Esophagus (tissue), 2 donors: ENCODE results near the gene PSMD5. TPM values are rescaled to one million over a fixed set of nuclear protein-coding genes. Genes with fewer than 3 reads are reported as not detected.

Source experiments
- H3K27ac ChIP-seq, 2 donors: one replicate each; pipeline ENCODE4 v1.5.1; 2013; ENCODE audit warnings: low read depth in 2 of 2, mild to moderate bottlenecking in 2 of 2, inconsistent platforms in 1 of 2, low read length in 1 of 2, moderate library complexity in 1 of 2
- H3K27me3 ChIP-seq, 2 donors: one replicate each; pipeline ENCODE4 v1.6.1; 2013; ENCODE audit warnings: low read length in 2 of 2, control low read depth in 1 of 2, mild to moderate bottlenecking in 1 of 2; ENCODE audit not compliant: insufficient read depth in 2 of 2, control insufficient read depth in 1 of 2
- H3K36me3 ChIP-seq, 2 donors: one replicate each; pipeline ENCODE4 v1.6.1; 2013; ENCODE audit warnings: low read length in 1 of 2; ENCODE audit not compliant: control insufficient read depth in 2 of 2, insufficient read depth in 2 of 2
- H3K4me1 ChIP-seq, 2 donors: one replicate each; pipeline ENCODE4 v1.6.1; 2013; ENCODE audit warnings: low read length in 1 of 2; ENCODE audit not compliant: control insufficient read depth in 2 of 2, insufficient read depth in 2 of 2
- H3K4me3 ChIP-seq, 2 donors: one replicate each; pipeline ENCODE4 v1.5.1; 2013; ENCODE audit warnings: low read length in 2 of 2, mild to moderate bottlenecking in 2 of 2, low read depth in 1 of 2, moderate library complexity in 1 of 2
- H3K9me3 ChIP-seq, 2 donors: one replicate each; pipeline ENCODE4 v1.6.1; 2013; ENCODE audit warnings: mild to moderate bottlenecking in 2 of 2, low read depth in 1 of 2, low read length in 1 of 2, moderate library complexity in 1 of 2; ENCODE audit not compliant: control insufficient read depth in 2 of 2, insufficient read depth in 1 of 2
- WGBS, 2 donors: extraction: QIAGEN DNeasy Blood & Tissue Kit; methylation state at CpG; one replicate each; pipeline ENCODE4 v1.1.7; 2013; 5-methylcytosine and 5-hydroxymethylcytosine counted together
- polyA plus RNA-seq, 2 donors: library from polyadenylated mRNA; stranded (reverse); fragments of 200-250 nt; gene quantifications; one replicate each; pipeline ENCODE4 v1.2.3, GENCODE V29; 2013
- donor health status: healthy with polysubstance abuse.
- donor health status: Bipolar disorder and iron deficiency.

The PSMD5 gene
- polyA plus RNA-seq, 2 donors, result 12.1 to 15.8 TPM

DNA sequence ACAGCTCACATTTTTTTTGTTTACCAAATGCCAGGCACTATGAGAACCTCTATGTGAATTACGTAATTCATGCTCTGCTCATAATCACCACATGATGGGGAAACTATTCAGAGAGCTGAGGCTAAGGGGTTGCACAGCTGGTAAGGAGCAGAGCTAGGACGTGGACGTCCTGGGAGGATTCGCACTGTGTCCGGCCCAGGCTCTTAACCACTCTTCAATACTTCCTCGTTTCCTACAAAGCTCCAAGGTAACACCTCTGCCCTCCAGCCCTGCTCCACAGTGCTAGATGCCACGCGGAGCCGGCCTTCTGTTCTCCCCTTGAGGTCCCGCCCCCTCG is 25.6 kb upstream of the PSMD5 start:
- H3K9me3 ChIP-seq, result peaks cover 0 to 2% of the 10 kb centered on the region in 2 donors
- H3K4me1 ChIP-seq, result peaks cover 2 to 9% of the 10 kb centered on the region in 2 donors
- H3K4me3 ChIP-seq, result peak overlapping the region; percentile 12
- peaks cover 10 to 21% of the 10 kb centered on the region in 2 donors for H3K36me3 ChIP-seq
- peak overlapping the region; percentile 84 to 85 for H3K27ac ChIP-seq
- 10 to 15% methylated on average over 11 of the region's 11 CpGs for WGBS, 2 donors
- H3K27me3 ChIP-seq, result no peaks in the 10 kb centered on the region

DNA sequence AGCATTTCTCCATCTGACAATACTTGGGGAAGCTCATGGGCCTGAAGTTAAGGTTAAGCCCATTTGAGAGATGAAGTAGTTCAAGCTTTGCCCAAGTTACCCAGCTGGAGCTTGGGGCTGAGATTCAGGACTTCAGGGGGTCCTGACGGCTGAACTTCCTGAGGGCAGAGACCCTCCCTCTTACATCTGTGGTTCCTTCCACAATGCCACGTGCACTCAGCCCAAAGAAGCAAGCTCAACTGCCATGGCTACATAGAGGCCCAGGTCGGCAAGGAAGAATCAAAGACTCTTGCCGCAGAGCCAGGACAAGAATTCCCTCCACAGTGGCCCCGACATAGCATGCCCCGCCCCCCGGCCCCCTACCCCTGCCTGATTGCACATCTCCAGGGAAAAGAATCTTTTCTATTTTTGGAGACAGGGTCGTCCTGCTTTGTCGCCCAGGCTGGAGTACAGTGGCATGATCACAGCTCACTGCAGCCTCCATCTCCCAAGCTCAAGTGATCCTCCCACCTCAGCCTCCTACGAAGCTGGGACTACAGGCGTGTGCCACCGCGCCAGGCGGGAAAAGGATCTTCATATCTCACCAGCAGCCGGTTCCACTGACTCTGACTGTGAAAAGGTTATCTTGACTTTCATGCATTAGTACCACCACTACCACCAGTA is 25.1 kb upstream of the PSMD5 start:
- Histone ChIP-seq H3K4me3 (peak overlapping the region in 1 of 2 donors; percentile 12), H3K27ac (peak overlapping the region; percentile 84 to 85), H3K27me3 (no peaks in the 10 kb centered on the region), H3K4me1 (peaks cover 2 to 9% of the 10 kb centered on the region in 2 donors), H3K36me3 (peaks cover 12 to 23% of the 10 kb centered on the region in 2 donors), H3K9me3 (peaks cover 0 to 2% of the 10 kb centered on the region in 2 donors)
- WGBS, 2 donors, result 92 to 93% methylated on average over 15 of the region's 15 CpGs

DNA sequence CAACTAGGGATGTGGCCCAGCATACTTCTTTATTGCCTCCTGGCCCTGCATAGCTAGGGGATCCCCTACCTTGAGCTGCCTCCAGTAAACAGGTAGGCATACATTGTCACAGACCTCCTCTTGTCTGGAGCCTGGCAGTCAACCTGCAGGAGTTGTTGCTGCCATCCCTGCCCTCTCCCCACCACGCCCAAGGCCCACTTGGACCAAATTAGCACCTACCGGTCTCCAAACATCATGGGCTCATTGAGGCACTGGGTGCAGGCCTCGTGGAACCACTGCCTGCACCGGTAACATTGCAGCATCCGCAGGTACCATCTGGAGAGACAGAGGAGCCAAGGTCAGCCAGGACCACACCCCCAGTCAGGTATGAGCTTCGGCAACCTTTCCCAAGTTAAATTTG is 23.9 kb upstream of the PSMD5 start:
- 93% methylated on average over 6 of the region's 6 CpGs for WGBS, 2 donors
- Histone ChIP-seq H3K27me3 (no peaks in the 10 kb centered on the region), H3K9me3 (peaks cover 0 to 2% of the 10 kb centered on the region in 2 donors), H3K36me3 (peaks cover 23 to 31% of the 10 kb centered on the region in 2 donors), H3K4me1 (peaks cover 2 to 9% of the 10 kb centered on the region in 2 donors), H3K4me3 (no peak overlapping the region), H3K27ac (no peak overlapping the region)

DNA sequence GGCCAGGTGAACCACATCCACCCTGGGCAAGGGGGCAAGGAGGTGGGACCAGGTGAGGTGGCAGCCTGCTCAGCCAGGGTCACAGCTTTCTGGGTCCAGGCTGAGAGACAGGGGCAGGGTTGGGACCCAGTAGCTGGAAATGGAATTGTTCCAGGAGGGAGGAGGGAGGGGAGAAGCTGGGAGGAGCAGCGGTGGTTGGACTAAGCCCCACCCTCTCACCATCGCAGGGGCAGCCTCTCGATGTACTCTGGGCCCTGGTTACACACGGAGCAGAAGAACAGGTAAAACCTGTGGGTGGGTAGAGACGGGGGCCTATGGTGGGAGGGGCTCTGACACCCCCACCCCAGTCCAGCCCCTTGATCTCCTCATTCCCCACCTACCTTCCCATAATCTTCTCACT is 23.1 kb upstream of the PSMD5 start:
- Histone ChIP-seq H3K27me3 (no peaks in the 10 kb centered on the region), H3K27ac (no peak overlapping the region), H3K9me3 (peaks cover 0 to 2% of the 10 kb centered on the region in 2 donors), H3K4me3 (no peak overlapping the region), H3K4me1 (peaks cover 2 to 9% of the 10 kb centered on the region in 2 donors), H3K36me3 (peaks cover 23 to 32% of the 10 kb centered on the region in 2 donors)
- WGBS, 2 donors, result 31 to 57% methylated on average over 3 to 5 of the region's 5 CpGs

DNA sequence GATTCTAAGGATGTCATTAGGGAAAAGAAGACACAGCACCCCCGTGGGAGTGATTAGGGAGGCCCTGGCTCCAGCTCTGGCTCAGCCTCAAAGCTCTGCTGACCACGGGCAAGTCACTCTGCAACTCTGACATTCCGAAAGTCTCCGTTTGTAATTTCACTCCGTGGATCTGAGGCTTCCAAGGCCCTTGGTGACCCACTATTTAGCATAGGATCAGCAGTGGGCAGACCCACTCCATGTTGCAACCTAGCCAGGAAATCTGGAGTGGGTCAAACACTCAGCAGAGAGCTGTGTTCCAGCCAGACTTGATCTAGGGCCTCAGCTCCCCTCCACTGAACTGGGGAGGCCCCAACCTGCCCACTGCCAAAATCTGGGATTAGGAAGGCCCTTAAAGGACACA is 22.5 kb upstream of the PSMD5 start:
- Histone ChIP-seq H3K4me1 (peaks cover 2 to 9% of the 10 kb centered on the region in 2 donors), H3K4me3 (no peak overlapping the region), H3K27me3 (no peaks in the 10 kb centered on the region), H3K9me3 (peaks cover 0 to 2% of the 10 kb centered on the region in 2 donors), H3K36me3 (peaks cover 23 to 37% of the 10 kb centered on the region in 2 donors), H3K27ac (no peak overlapping the region)
- WGBS, 2 donors, result 79 to 86% methylated on average over 5 of the region's 5 CpGs

DNA sequence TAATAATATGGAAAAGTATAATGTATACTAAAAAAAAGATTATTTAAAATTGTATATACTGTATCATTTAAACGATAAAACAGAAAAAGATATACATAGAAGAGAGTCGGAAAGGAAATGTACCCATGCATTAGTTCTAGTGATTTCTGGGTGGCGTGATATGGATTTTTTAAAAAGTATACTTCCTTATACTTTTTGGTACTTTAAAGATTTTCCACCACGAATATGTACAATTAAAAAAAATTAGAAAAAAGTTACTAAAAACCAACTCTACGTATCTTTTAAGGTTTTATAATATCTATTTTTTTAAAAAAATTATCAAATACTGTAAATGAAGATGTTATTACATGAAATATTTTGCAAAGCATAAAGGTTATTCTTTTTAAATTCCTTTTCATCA is 22.0 kb upstream of the PSMD5 start:
- whole genome bisulfite sequencing, 2 donors, result 93 to 97% methylated on average over 5 of the region's 5 CpGs
- Histone ChIP-seq H3K27ac (no peak overlapping the region), H3K9me3 (peaks cover 0 to under 1% of the 10 kb centered on the region in 2 donors), H3K27me3 (no peaks in the 10 kb centered on the region), H3K4me3 (no peak overlapping the region), H3K36me3 (peaks cover 23 to 39% of the 10 kb centered on the region in 2 donors), H3K4me1 (peaks cover 2 to 7% of the 10 kb centered on the region in 2 donors)

DNA sequence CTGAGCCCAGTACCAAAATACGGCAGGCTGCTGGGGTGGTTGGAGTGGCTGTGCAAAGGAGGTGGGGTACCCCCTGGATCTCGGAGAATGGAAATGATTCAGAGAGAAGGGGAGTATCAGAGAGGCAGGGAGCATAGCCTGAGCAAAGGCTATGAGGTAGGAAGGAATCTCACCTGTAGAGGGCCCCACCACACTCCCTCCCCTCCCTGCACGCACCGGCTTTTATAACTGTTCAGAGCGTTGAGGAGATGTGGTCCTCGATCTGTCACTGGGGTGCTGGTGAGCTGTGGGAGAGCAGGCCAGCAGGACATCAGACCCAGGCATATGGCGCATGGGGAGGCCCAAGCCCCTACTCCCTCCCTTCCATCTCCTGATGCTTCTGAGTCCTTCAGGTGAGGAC is 21.1 kb upstream of the PSMD5 start:
- H3K4me1 ChIP-seq, result peaks cover 2 to 6% of the 10 kb centered on the region in 2 donors
- H3K27ac ChIP-seq, result no peak overlapping the region
- no peaks in the 10 kb centered on the region for H3K27me3 ChIP-seq
- H3K9me3 ChIP-seq, result no peaks in the 10 kb centered on the region
- peaks cover 23 to 41% of the 10 kb centered on the region in 2 donors for H3K36me3 ChIP-seq
- 90 to 91% methylated on average over 7 of the region's 7 CpGs for WGBS, 2 donors
- no peak overlapping the region for H3K4me3 ChIP-seq

DNA sequence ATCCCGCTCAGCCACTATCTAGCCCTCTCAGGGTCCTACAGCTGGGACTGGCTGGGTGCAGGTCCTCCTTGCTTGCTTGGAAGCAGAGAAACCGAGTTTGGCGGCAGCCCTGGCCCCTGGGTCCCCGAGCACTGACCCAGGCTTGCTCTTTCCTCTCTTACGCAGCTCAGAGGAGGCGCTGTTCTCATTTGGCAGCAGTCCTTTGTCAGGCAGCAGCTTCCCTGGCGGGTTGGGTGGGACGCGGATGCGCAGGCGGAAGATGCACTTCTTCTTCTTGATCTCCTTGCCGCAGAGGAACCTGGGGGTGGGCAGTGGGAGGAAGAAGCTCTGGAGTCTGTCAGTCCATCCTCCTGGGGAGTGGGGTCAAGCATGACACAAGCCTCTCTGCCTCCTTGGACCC is 19.7 kb upstream of the PSMD5 start:
- H3K36me3 ChIP-seq, result peaks cover 28 to 48% of the 10 kb centered on the region in 2 donors

DNA sequence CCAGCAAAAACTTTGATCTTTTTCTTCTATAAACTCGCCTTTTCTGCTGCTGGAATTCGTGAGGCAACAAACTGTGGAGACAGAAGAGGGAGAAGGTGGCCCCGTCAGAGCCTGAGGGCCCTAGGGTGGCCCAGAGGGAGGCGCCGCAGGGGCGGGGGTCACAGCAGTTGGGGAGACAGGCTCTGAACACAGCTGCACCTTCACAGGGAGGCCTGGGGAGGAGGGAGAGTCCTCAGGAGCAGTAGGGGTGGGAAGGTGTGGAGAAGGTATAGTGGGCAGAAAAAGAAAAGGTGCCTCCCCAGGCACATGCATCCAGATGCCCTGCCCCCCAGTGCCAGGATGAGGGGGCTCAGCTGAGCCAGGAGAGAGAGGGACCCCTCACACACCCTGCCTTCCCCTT is 19.2 kb upstream of the PSMD5 start:
- Histone ChIP-seq H3K27me3 (no peaks in the 10 kb centered on the region), H3K36me3 (peaks cover 28 to 51% of the 10 kb centered on the region in 2 donors), H3K27ac (no peak overlapping the region), H3K4me3 (no peak overlapping the region), H3K4me1 (no peaks in the 10 kb centered on the region), H3K9me3 (no peaks in the 10 kb centered on the region)
- WGBS, 2 donors, result 95 to 97% methylated on average over 6 of the region's 6 CpGs

More for the DNA sequence above, 19.7 kb upstream of the PSMD5 start:
- H3K4me1 ChIP-seq, result no peaks in the 10 kb centered on the region
- no peaks in the 10 kb centered on the region for H3K27me3 ChIP-seq
- H3K27ac ChIP-seq, result no peak overlapping the region
- no peaks in the 10 kb centered on the region for H3K9me3 ChIP-seq
- WGBS, 2 donors, result 92 to 96% methylated on average over 12 of the region's 12 CpGs
- no peak overlapping the region for H3K4me3 ChIP-seq

DNA sequence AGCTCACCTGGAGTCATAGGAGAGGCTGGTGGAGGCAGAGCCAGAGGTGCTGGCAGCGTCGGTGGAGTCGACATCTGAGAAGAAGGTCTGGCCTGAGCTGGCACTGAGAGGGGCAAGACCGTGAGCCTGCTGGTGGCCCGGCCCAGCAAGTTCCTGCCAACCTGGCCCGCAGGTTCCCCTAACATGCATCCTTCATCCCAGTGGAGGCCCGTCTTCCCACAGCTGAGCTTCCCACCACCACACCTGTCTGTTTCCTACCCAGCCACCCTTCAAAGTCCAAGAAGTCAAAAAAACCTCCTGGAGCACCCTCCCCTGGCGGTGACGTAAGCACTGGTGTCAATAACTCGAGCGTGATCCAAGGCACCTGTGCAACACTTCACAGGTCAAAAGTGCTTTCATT is 17.4 kb upstream of the PSMD5 start:
- Histone ChIP-seq H3K4me3 (no peak overlapping the region), H3K27ac (no peak overlapping the region), H3K27me3 (no peaks in the 10 kb centered on the region), H3K9me3 (no peaks in the 10 kb centered on the region), H3K36me3 (peaks cover 27 to 38% of the 10 kb centered on the region in 2 donors), H3K4me1 (no peaks in the 10 kb centered on the region)
- WGBS, 2 donors, result 90 to 93% methylated on average over 11 of the region's 11 CpGs
